Erythroblast (primary cell): Measurements from ENCODE around the gene STRN4.

ENCODE experiments used
- GATA1 ChIP-seq: IDR thresholded peaks from 2 replicates; pipeline ENCODE4 v1.6.1; 2011; ENCODE audit warnings: low read depth, mild to moderate bottlenecking, control low read depth, low read length, moderate library complexity
- POLR2A ChIP-seq: IDR thresholded peaks from 2 replicates; pipeline ENCODE4 v1.6.1; 2011; ENCODE audit warnings: mild to moderate bottlenecking, low read length

GRCh38 chr19:46724468-46724867 lies 21.8 kb downstream of the STRN4 start:
- no peak for TF ChIP-seq POLR2A
- no peak for TF ChIP-seq GATA1
